ENCODE data around the gene C10orf71.

DNA sequence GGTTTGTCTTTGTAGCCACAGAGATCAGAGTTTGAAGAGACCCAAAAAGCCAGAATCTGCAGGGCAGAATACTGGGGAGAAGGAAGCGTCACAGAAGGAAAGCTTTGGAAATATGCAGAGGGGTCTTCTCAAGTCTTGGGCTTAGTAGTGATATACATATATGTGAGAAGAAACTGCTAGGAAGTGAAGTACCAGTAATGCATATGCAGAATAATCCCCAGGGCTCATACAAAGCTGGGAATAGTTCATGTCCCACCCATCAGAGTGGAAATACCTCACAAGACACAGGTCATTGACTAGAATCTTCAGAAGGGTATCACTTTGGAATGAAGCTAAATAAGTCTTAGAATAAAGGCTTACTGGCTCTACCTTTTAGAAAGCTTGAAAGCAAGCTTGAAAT, 39.6 kb downstream of the C10orf71 start:
- TF ChIP-seq, protein P1, sequence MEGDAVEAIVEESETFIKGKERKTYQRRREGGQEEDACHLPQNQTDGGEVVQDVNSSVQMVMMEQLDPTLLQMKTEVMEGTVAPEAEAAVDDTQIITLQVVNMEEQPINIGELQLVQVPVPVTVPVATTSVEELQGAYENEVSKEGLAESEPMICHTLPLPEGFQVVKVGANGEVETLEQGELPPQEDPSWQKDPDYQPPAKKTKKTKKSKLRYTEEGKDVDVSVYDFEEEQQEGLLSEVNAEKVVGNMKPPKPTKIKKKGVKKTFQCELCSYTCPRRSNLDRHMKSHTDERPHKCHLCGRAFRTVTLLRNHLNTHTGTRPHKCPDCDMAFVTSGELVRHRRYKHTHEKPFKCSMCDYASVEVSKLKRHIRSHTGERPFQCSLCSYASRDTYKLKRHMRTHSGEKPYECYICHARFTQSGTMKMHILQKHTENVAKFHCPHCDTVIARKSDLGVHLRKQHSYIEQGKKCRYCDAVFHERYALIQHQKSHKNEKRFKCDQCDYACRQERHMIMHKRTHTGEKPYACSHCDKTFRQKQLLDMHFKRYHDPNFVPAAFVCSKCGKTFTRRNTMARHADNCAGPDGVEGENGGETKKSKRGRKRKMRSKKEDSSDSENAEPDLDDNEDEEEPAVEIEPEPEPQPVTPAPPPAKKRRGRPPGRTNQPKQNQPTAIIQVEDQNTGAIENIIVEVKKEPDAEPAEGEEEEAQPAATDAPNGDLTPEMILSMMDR (IDR thresholded peaks at IDR 0.05), result no peak
- TF ChIP-seq POLR2A (IDR thresholded peaks at IDR 0.05), result no peak

All from body of pancreas (tissue), 4 donors.